Stimulated activated CD4-positive, alpha-beta T cell treated with anti-CD3 and anti-CD28 coated beads, Interleukin-1b, Interleukin-23, amount 100 ng/mL, for 48 hours (primary cell): Measurements from ENCODE around the gene UACA.
"Not testable (repeated sequence)": the region's sequence is repeated elsewhere in the genome, so short reads cannot be mapped to it uniquely, and the experiment has no call there.

Source experiments
- DNase-seq: peaks from one replicate; pipeline ENCODE4 v3.0.0-alpha.2; 2020

Gene UACA

GRCh38 chr15:70707686-70708300 is 55.6 kb downstream of the UACA start:
- DNase-seq: no peak

DNA sequence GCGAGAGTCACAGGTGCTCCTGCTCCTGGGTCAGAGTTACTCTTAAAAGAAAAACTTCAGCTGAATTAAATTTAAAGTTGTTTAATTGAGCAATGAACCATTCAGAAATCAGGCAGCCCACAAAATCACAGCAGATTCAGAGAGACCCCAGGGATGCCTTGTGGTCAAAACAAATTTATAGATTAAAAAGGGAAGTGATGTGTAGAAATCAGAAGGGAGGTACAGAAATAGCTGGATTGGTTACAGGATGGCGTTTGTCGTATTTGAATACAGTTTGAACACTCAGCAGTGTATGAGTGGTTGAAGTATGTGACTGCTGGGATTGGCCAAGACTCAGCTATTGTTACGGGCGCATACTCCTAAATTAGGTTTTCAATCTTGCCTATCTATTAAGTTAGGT is 58.6 kb downstream of the UACA start:
- no peak for DNase-seq

DNA sequence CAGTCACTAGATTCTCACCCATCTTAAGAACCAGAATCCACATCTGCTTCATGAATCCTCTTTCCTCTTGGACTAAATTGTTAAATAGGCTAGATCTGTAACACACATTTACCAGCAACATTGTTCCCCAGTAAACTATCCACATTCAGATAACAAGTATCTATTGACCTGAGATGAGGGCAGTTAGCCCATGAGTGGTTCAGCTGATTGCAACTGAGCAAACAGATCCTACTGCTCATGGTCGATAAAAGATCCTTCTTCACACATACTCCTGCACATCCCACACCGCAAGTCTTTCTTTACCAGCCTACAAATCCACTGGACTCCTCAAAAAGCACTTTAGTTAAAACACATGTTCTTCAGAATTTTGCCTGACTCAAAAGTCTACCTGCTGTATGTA is 59.2 kb downstream of the UACA start:
- no peak for DNase-seq

- DNase-seq: no peak
These were observed 60.1 kb downstream of the UACA start for GRCh38 chr15:70703096-70703878.

GRCh38 chr15:70702584-70702983 is 60.8 kb downstream of the UACA start:
- DNase-seq: no peak

GRCh38 chr15:70701891-70702568 is 61.3 kb downstream of the UACA start:
- DNase-seq: no peak

- DNase-seq: no peak
These were observed 62.2 kb downstream of the UACA start for GRCh38 chr15:70701171-70701570.

DNA sequence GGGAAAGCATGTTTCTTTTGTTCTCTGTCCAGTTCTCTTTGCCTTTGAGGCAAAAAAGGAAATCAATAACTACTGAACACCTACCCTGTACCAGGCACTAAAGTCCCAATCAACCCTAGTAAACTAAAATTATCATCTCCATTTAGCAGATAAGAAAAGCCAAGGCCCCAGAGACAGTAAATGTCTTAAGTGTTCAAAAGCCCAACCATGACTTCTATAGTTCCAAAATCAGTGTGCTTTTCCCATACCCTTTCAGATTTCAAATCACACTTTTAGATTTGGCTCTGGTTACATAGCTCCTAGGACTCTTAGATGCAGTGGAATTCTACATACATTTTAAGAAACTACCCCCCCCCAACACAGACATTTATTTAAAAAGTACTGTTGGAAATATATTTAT is 63.5 kb downstream of the UACA start:
- no peak for DNase-seq

DNA sequence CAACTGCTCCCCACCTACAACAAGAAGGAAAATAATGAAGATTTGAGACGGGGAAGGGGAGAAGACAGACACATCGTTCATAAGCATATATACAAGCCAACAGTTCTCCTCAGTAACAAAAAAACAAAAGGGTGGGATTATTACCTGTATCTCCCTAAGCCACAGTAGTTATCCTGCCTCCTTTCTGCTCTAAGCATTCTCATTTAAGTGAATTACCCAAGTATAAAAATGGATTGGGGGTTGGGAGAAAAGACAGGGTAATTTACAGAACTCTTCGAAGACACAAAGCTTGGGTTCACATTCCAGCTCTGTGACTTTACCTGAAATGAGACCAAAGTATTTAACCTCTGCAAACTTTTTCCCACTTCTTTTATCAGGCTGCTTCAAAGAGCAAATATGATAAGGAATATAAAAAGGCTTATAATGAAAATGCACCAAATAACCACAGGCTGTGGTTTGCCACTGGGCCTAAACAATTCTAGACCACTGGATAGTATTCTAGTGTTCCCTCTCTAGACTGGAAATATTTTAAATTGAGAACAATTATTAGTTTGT is 64.4 kb downstream of the UACA start:
- DNase-seq: no peak

- DNase-seq: no peak
These were observed 64.9 kb downstream of the UACA start for GRCh38 chr15:70698426-70698825.

GRCh38 chr15:70690491-70691276 is 72.7 kb downstream of the UACA start:
- DNase-seq: no peak

- DNase-seq: no peak
These were observed 73.3 kb downstream of the UACA start for GRCh38 chr15:70690021-70690420.

DNA sequence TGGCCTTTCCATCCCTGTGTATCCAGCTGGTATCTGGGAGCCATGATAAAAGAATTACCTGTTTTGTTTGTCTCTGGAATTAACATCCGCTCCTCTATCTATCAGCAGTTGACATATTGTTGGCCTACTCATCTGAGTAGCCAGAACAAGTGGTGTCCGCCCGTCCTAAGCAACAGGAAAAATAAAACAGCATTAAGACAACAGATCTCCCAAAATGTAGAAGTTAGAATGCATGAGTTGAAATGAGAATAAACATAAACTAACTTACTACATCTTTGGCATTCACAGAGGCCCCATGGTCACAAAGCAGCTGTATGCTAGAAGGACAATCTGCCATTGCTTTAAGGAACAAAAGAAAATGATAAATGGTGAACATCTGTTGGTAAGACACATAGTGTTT is 75.9 kb downstream of the UACA start:
- DNase-seq: no peak

- DNase-seq: no peak
These were observed 82.5 kb downstream of the UACA start for GRCh38 chr15:70680817-70681216.

GRCh38 chr15:70679919-70680231 is 83.5 kb downstream of the UACA start:
- DNase-seq: no peak

DNA sequence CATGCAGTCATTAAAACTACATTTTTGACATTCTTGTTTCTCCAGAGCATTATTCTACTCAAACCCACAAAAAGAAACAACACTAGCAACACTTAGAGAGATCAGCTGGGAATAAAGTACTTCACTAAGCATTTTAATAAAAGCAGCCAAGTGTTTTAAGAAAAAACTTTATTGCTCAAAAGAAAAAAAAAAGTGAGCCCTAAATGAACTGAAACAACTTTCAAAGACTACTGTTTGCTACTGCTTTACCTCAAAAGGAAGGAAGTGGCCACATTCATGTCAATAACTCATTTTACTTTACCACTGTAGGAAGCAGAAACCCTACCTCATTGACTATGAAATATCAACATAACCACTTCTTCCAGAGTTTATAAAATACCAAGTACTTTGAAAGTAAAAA is 91.3 kb downstream of the UACA start:
- DNase-seq: no peak

DNA sequence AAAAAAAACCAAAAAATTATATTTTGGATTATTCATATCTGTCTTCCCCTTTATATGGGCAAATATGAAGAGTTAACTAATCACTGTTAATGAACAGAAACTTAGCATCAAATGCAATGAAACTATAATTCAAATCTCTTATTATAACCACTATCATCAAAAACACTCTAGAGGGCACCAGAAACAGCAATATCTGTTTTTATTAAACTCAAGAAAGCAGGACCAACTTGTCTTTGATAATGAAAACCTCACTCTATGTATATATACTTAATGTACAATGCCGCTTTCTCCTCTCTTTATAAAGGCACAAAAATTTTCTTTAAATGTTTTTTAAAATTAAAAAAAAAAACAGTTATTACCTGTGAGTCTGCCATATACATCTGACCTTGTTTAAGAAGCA is 92.7 kb downstream of the UACA start:
- DNase-seq: no peak

- DNase-seq: no peak
These were observed 93.2 kb downstream of the UACA start for GRCh38 chr15:70669966-70670658.

DNA sequence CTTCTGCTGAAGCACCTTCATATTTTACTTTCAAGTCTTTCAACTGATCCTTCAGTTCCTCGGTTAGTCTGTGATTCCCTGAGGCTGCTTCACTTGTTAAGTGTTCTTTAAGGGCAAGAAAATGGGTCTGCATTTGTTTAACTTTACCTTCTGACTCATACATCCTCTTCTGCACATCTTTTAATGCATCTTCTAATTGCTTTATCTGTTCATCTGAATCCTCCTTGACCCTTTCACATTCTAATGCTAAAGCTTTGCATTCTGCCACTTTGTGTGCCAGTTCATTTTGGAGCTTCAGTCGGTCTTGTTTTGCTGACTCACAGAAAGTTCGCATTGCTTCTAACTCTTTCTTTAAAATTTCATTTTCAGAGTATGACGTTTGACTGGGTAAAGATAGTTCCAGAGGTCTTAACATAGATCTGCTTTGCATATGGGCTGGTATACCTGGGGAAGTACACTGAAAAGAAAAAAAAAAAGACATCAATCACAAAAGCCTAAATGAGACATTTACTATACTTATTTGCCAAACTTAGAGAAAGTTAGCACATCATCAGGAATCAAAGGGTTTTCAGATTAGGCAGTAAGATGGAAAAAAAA is 94.3 kb downstream of the UACA start:
- DNase-seq: no peak

GRCh38 chr15:70665599-70665998 is 97.8 kb downstream of the UACA start:
- DNase-seq: no peak

DNA sequence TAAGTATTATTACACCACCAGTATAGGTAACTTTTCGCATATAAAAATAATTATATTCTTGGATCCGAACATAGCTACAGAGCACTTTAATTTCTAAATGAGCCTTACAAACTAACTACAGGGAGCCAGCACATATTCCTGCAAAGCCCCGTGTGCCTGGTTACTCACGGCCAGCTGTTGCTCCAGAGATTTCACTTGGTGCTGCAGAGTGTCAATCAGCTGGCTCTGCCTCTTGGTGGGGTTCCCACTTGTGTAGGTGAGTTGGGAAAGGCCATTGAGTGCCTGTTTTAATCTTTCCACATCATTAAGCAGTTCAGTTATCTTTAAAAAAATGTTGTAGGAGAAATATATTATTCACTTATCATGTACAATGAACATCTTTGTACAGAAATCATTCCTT is 98.9 kb downstream of the UACA start:
- DNase-seq: no peak

DNA sequence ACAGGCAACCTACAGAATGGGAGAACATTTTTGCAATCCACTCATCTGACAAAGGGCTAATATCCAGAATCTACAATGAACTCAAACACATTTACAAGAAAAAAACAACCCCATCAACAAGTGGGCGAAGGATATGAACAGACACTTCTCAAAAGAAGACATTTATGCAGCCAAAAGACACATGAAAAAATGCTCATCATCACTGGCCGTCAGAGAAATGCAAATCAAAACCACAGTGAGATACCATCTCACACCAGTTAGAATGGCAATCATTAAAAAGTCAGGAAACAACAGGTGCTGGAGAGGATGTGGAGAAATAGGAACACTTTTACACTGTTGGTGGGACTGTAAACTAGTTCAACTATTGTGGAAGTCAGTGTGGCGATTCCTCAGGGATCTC is 100.3 kb downstream of the UACA start:
- not testable (repeated sequence) for DNase-seq
